Mesendoderm (in vitro differentiated cells): ENCODE data around the gene SNX3.

Source experiments
- DNase-seq: peaks from one replicate; pipeline ENCODE4 v3.0.0; 2013
- H2AK5ac ChIP-seq: 2 replicates; pipeline ENCODE4 v1.6.1; 2013; ENCODE audit warnings: low read length, inconsistent platforms
- H2BK120ac ChIP-seq: 2 replicates; pipeline ENCODE4 v1.6.1; 2013; ENCODE audit warnings: low read depth, mild to moderate bottlenecking, low read length, moderate library complexity, mixed read lengths
- H2BK15ac ChIP-seq: replicated peaks from 2 replicates; pipeline ENCODE4 v1.6.1; 2013; ENCODE audit warnings: low read depth, mild to moderate bottlenecking, moderate library complexity
- H2BK5ac ChIP-seq: 2 replicates; pipeline ENCODE4 v1.6.1; 2013; ENCODE audit warnings: low read length, inconsistent platforms
- H3K18ac ChIP-seq: 2 replicates; pipeline ENCODE4 v1.6.1; 2013; ENCODE audit warnings: mild to moderate bottlenecking, low read length, mixed read lengths
- H3K23ac ChIP-seq: one replicate; pipeline ENCODE4 v1.6.1; 2013; ENCODE audit warnings: low read length
- H3K27ac ChIP-seq: 2 replicates; pipeline ENCODE4 v1.5.1; 2013; ENCODE audit warnings: low read depth, mild to moderate bottlenecking, inconsistent platforms, low read length, moderate library complexity
- H3K27me3 ChIP-seq: 2 replicates; pipeline ENCODE4 v1.6.1; 2013; ENCODE audit warnings: low read length, control low read depth, mild to moderate bottlenecking, inconsistent platforms; ENCODE audit not compliant: insufficient read depth, poor library complexity
- H3K36me3 ChIP-seq: 2 replicates; pipeline ENCODE4 v1.6.1; 2013; ENCODE audit warnings: low read length, inconsistent platforms; ENCODE audit not compliant: control insufficient read depth, insufficient read depth
- H3K4ac ChIP-seq: one replicate; pipeline ENCODE4 v1.6.1; 2013; ENCODE audit warnings: low read depth, mild to moderate bottlenecking, low read length, moderate library complexity
- H3K4me1 ChIP-seq: 2 replicates; pipeline ENCODE4 v1.6.1; 2013; ENCODE audit warnings: low read depth, low read length, inconsistent platforms; ENCODE audit not compliant: control insufficient read depth
- H3K4me2 ChIP-seq: 2 replicates; pipeline ENCODE4 v1.6.1; 2013; ENCODE audit warnings: low read length
- H3K4me3 ChIP-seq: 2 replicates; pipeline ENCODE4 v1.5.1; 2013; ENCODE audit warnings: mild to moderate bottlenecking, low read length
- H3K56ac ChIP-seq: one replicate; pipeline ENCODE4 v1.6.1; 2013; ENCODE audit warnings: low read length
- H3K79me1 ChIP-seq: 2 replicates; pipeline ENCODE4 v1.6.1; 2013; ENCODE audit warnings: low read length, inconsistent platforms
- H3K79me2 ChIP-seq: 2 replicates; pipeline ENCODE4 v1.6.1; 2013; ENCODE audit warnings: mild to moderate bottlenecking, low read length; ENCODE audit not compliant: control insufficient read depth, insufficient read depth
- H3K9ac ChIP-seq: 2 replicates; pipeline ENCODE4 v1.6.1; 2013; ENCODE audit warnings: low read length, inconsistent platforms
- H4K5ac ChIP-seq: one replicate; pipeline ENCODE4 v1.6.1; 2013; ENCODE audit warnings: low read length
- H4K8ac ChIP-seq: one replicate; pipeline ENCODE4 v1.6.1; 2013; ENCODE audit warnings: low read depth, mild to moderate bottlenecking, control low read depth, low read length, moderate library complexity
- WGBS: extraction: QIAGEN DNeasy Blood & Tissue Kit; methylation state at CpG from one replicate; pipeline ENCODE4 v1.1.7; 2013; ENCODE audit warnings: low lambda C conversion rate, missing lambda C conversion rate; ENCODE audit not compliant: insufficient coverage; ENCODE audit errors: extremely low coverage; 5-methylcytosine and 5-hydroxymethylcytosine counted together

The SNX3 gene

DNA sequence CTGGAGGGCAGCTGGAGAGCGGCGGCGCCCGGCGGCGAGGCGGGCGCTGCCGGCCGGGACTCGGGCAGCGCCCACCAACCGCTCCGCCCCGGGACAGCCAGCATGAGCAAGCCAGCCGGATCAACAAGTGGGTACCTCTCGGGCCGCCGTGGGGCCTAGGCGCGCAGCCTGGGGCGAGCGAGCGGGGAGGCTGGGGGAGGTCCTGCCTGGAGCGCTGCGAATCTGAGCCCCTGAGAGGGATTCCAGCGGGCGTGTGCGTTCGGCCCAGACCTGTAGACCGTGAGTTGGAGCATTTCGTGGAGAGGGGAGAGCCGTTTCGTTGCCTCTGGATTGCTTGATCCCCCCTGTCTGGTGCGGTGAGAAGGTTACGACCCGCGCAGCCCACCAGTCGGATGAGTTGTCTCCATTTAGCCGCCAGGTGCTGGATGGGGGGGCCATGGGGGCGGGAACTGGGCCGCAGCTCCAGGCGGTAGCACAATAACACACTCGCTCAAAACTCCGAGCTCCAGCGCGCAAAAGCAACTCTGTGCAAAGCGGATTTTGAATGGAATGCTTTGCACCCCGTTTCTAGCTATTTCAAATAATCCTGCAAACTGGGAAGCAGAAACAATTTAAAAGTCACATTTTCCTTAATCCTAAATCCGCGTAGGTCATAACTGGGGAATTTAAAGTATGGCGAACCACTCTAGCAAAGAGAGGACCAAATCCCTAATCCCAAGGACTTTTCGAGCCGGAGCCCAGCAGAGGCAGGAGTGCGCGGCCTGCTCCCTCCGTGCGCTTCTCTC is 94.0 kb downstream of the SNX3 start:
- no peak overlapping the region for H4K5ac ChIP-seq
- no peak overlapping the region for H2BK5ac ChIP-seq
- no peak overlapping the region for H3K18ac ChIP-seq
- H3K23ac ChIP-seq: no peak overlapping the region
- H3K79me2 ChIP-seq: no peaks in the 10 kb centered on the region
- H3K4ac ChIP-seq: no peak overlapping the region
- no peaks in the 10 kb centered on the region for H3K36me3 ChIP-seq
- no peak overlapping the region for H2BK15ac ChIP-seq
- H3K27me3 ChIP-seq: peaks cover 92% of the 10 kb centered on the region
- H3K4me1 ChIP-seq: peaks cover 2% of the 10 kb centered on the region
- no peak overlapping the region for H2BK120ac ChIP-seq
- no peak overlapping the region for H3K27ac ChIP-seq
- peak overlapping the region; percentile 51 for H3K56ac ChIP-seq
- H3K4me3 ChIP-seq: no peak overlapping the region
- H3K4me2 ChIP-seq: peak overlapping the region; percentile 84
- no peak for DNase-seq
- peak overlapping the region; percentile 62 for H3K9ac ChIP-seq
- H4K8ac ChIP-seq: no peak overlapping the region
- no peaks in the 10 kb centered on the region for H3K79me1 ChIP-seq
- H2AK5ac ChIP-seq: no peak overlapping the region
- WGBS: no CpG with 5 or more reads among the region's 58 CpGs

DNA sequence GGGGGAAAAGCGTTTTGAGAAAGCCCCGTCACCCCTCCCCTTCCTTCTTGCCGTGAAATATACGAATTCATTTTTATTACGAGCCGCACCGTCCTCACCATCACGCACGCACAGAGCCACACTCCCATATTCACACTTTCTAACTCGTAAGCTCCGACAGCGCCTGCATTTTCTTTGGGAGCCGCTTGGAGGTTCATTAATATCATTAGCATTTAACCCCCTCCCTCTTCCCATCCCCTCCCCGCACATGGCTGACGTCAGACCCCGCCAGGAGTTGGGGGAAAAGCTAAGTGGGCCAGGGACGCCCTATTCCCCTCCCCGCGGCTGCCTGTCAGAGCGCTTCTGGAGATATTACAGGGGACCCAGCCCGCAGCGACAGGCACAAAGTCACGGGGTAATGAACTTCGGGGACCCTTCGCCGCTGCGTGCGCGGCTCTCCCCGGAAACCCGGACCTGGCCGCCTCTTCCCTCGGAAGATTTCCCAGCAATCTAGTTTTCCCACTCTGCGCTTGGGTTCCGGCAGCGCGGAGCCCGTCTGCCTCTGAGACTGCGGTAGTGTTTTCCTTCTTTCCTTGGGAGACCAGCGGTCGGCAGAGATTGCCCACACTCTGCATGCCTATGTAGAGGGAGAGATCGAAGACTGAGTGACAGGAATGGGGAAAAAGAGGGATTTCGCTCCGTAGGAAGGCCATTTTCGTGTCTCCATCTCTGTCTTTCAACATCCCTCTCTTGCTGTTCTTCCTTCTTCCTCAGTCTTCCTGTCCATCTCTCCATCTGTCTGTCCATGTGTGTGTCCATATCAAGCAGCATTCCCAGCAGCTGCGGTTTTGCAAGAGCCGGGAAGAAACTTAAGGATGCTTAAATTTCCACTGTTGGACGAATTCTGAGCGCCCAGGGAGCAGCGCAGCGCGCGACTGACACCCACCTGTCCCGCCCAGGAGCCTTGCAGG is 94.9 kb downstream of the SNX3 start, which contains the start of gene NR2E1:
NR2E1 (plus strand) TSS at position 309 of the 950 bp plus-strand sequence. CDS start 744 bp downstream, outside the sequence.
- no peak within 1 kb of the TSS for H3K23ac ChIP-seq
- no peak within 1 kb of the TSS for H4K5ac ChIP-seq
- no peak within 1 kb of the TSS for H3K4ac ChIP-seq
- H2BK15ac ChIP-seq: no peak within 1 kb of the TSS
- H3K9ac ChIP-seq: peak within 1 kb of the TSS; percentile 9
- no peak within 1 kb of the TSS for H3K4me3 ChIP-seq
- no peaks in the 10 kb centered on the region for H3K36me3 ChIP-seq
- H3K56ac ChIP-seq: peak within 1 kb of the TSS; percentile 51
- H3K27ac ChIP-seq: no peak within 1 kb of the TSS
- no CpG with 5 or more reads among the region's 54 CpGs for WGBS
- H3K27me3 ChIP-seq: peaks cover 92% of the 10 kb centered on the region
- no peak within 1 kb of the TSS for H2BK120ac ChIP-seq
- H3K4me2 ChIP-seq: peak within 1 kb of the TSS; percentile 51
- H3K18ac ChIP-seq: no peak within 1 kb of the TSS
- no peak for DNase-seq
- H4K8ac ChIP-seq: no peak within 1 kb of the TSS
- peaks cover 2% of the 10 kb centered on the region for H3K4me1 ChIP-seq
- no peak within 1 kb of the TSS for H2AK5ac ChIP-seq
- no peaks in the 10 kb centered on the region for H3K79me2 ChIP-seq
- H3K79me1 ChIP-seq: no peaks in the 10 kb centered on the region
- no peak within 1 kb of the TSS for H2BK5ac ChIP-seq

DNA sequence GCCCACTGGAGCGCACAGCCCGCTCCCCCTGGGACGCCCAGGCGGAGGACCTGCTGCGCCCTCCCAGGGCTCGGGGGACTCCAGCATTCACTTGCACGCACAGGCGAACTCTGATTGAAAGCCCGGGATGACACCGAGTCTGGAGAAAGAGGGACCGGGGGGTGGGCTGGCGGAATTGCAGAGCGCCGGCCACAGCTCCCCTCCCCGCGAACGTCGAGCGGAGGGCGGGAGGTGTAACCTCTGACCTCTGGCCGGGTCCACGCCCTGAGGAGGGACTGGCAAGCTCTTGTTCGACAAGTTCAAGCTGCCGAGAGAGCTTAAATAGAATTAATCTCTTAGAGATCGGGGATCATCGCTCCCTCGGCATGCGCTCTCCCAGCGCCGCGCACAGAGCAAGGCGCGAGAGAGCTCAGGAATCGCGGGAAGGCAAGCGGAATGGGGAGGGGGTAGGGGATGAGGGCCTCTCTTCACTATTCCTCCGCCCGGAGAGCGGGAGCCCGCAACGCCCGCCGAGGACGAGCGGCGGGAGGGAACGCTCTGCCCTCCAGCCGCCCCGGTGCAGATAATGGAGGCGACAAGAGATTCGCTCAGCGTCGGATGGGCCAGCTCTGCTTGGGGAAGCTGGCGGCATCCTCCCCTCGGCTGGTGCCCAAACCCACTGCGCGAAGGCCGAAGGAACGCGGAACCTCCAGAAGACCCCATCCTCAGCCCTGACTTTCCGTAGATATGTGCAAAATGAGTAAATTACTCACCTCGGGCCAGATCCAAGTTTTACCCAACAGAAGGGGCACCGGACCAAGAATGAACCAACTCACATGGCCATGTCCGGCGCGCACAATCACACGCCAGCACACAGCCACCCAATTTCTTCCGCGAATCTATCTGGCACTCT is 95.8 kb downstream of the SNX3 start:
- no CpG with 5 or more reads among the region's 69 CpGs for WGBS
- no peak overlapping the region for H3K9ac ChIP-seq
- peaks cover 92% of the 10 kb centered on the region for H3K27me3 ChIP-seq
- no peaks in the 10 kb centered on the region for H3K79me1 ChIP-seq
- DNase-seq: no peak
- H3K4me3 ChIP-seq: no peak overlapping the region
- no peak overlapping the region for H2BK15ac ChIP-seq
- no peak overlapping the region for H2BK120ac ChIP-seq
- no peak overlapping the region for H2BK5ac ChIP-seq
- H3K4ac ChIP-seq: no peak overlapping the region
- H4K8ac ChIP-seq: no peak overlapping the region
- H3K27ac ChIP-seq: no peak overlapping the region
- H3K4me1 ChIP-seq: peaks cover 2% of the 10 kb centered on the region
- no peaks in the 10 kb centered on the region for H3K79me2 ChIP-seq
- no peak overlapping the region for H3K23ac ChIP-seq
- H4K5ac ChIP-seq: no peak overlapping the region
- no peaks in the 10 kb centered on the region for H3K36me3 ChIP-seq
- H3K18ac ChIP-seq: no peak overlapping the region
- no peak overlapping the region for H3K56ac ChIP-seq
- no peak overlapping the region for H2AK5ac ChIP-seq
- H3K4me2 ChIP-seq: peak overlapping the region; percentile 51

DNA sequence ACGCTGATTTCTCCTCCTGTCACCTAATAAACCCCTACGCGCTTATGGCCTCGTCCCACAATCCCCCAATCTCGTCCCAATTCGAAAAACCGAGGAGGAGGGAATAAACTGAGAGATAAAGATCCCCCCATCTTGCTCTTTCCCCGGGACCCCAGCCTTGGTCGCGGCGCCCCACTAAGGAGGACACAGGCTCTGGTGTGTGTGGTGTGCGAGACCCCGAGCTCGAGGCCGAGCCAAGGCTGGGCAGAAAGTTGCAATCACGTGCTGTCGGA is 96.4 kb downstream of the SNX3 start:
- DNase-seq: no peak
- H3K36me3 ChIP-seq: no peaks in the 10 kb centered on the region
- H2BK15ac ChIP-seq: no peak overlapping the region
- H3K18ac ChIP-seq: no peak overlapping the region
- H3K4ac ChIP-seq: no peak overlapping the region
- peaks cover 2% of the 10 kb centered on the region for H3K4me1 ChIP-seq
- WGBS: no CpG with 5 or more reads among the region's 17 CpGs
- H3K27me3 ChIP-seq: peaks cover 89% of the 10 kb centered on the region
- no peak overlapping the region for H4K5ac ChIP-seq
- no peak overlapping the region for H2AK5ac ChIP-seq
- no peak overlapping the region for H4K8ac ChIP-seq
- no peak overlapping the region for H3K9ac ChIP-seq
- no peak overlapping the region for H3K23ac ChIP-seq
- no peak overlapping the region for H2BK120ac ChIP-seq
- H3K56ac ChIP-seq: no peak overlapping the region
- peak overlapping the region; percentile 51 for H3K4me2 ChIP-seq
- H3K79me2 ChIP-seq: no peaks in the 10 kb centered on the region
- H3K79me1 ChIP-seq: no peaks in the 10 kb centered on the region
- H3K4me3 ChIP-seq: no peak overlapping the region
- H2BK5ac ChIP-seq: no peak overlapping the region
- no peak overlapping the region for H3K27ac ChIP-seq

DNA sequence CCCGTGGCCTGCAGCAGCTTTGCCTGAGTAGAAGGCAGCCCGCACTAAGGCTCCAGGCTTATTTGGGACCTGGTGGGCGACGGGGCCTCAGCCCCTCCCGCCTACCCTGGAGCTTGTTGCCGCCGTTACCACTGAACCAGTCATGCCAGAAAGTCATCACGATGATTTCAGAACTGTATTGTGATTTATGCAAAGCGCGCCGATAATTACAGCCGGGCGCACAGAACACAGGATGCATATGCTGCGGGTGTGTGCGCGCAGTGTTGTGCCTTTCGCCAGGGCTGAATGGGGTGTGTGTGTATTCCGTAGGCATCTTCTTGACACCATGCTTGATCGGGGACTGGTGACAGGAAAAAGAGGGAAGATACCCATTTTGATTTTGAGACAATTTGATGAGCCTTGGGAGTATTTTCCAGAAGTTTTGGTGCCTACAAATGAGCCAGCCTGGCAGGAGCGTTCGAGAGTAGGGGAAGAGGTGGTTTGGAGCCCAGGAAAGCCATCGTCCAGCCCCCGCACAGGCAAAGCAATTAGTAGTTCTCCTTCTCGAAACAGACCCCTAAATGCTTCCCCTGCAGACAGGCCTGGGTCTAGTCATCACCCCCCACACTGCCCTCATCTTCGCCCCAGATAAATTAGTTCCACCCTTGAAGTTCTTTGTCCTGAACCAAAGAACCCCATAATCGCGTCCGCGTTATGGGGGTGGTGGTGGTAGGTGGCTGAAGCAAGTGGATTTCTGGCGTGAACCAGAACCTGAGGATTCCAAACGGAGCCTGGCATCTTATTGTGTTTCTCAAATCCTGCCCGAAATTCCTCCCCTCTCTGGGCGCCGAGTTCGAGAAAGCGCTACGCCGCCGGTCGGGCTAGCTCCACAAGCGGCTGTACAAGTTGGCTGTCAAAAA is 96.9 kb downstream of the SNX3 start:
- Histone ChIP-seq H2AK5ac (no peak overlapping the region), H3K27me3 (peaks cover 87% of the 10 kb centered on the region), H4K8ac (no peak overlapping the region), H3K36me3 (no peaks in the 10 kb centered on the region), H3K4me1 (peaks cover 2% of the 10 kb centered on the region), H3K56ac (no peak overlapping the region), H3K27ac (no peak overlapping the region), H3K23ac (no peak overlapping the region), H3K4ac (no peak overlapping the region), H3K9ac (no peak overlapping the region), H3K79me1 (no peaks in the 10 kb centered on the region), H3K18ac (no peak overlapping the region), H2BK120ac (no peak overlapping the region), H2BK15ac (no peak overlapping the region), H3K79me2 (no peaks in the 10 kb centered on the region), H3K4me3 (no peak overlapping the region), H3K4me2 (no peak overlapping the region), H4K5ac (no peak overlapping the region), H2BK5ac (no peak overlapping the region)
- no peak for DNase-seq
- no CpG with 5 or more reads among the region's 41 CpGs for WGBS
